ENCODE measurements around the gene CISD2.
"Not testable (repeated sequence)": the region's sequence is repeated elsewhere in the genome, so short reads cannot be mapped to it uniquely, and the experiment has no call there.

Gene CISD2

GRCh38 chr4:102850370-102850769 is 18.4 kb upstream of the CISD2 start:
- DNase-seq, result no peak

- DNase-seq, result no peak
These were observed 9.8 kb upstream of the CISD2 start for GRCh38 chr4:102858828-102859464.

DNA sequence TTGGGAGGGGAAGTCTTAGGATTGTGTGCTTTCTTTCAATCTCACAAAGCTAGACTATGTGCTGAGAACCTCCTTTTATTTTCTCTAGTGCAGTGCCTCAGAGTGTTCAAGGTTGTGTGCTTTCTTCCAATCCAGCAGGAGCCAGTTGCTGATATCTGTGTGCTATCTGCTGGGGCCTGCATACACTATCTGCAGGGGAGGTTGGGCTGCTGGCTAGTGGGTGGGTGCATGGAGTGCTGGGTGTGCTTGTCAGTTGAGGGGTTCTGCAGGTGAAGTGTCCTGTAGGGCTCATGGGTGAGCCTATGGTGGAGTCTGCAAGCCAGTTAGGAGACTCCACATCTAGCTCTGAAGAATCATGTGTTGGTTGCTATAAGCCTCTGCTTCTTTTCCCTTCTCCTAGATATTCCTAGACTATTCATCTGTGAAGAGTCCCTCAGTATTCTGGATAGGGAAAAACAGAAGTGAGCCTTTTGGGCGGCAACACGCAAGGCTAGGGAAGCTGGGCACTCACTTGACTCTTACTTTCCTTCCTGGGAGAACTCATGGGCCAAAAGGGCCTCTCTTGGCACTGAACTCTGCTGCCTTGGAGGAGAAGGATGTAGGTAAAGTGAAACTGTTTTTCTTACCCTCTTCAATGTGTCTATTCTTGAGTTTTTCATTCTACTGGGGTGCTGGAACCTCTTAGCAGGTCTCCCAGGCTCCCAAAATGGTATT is 8.0 kb upstream of the CISD2 start:
- no peak for DNase-seq

DNA sequence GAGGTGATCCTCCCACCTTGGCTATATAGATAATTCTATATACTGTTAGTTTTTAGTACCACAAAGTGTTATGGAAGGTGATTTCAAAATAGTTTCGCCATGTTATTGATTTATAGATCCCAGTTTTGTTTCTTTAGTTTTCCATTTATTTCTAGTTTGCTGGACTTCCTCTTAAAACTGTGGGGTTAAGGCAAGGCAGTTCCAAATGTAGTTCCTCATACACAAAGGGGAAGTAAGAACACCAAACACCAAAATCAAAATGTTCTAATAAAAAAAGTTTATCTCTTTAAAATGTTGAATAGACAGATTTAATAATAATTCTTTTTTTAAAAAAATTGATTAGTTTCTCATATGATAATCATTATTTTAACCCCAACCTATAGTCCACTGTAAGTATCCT is 6.8 kb upstream of the CISD2 start:
- DNase-seq, result no peak

- no peak for DNase-seq
These were observed 6.0 kb upstream of the CISD2 start for GRCh38 chr4:102862747-102863146.

GRCh38 chr4:102865327-102865726 is 3.5 kb upstream of the CISD2 start:
- DNase-seq, result not testable (repeated sequence)

DNA sequence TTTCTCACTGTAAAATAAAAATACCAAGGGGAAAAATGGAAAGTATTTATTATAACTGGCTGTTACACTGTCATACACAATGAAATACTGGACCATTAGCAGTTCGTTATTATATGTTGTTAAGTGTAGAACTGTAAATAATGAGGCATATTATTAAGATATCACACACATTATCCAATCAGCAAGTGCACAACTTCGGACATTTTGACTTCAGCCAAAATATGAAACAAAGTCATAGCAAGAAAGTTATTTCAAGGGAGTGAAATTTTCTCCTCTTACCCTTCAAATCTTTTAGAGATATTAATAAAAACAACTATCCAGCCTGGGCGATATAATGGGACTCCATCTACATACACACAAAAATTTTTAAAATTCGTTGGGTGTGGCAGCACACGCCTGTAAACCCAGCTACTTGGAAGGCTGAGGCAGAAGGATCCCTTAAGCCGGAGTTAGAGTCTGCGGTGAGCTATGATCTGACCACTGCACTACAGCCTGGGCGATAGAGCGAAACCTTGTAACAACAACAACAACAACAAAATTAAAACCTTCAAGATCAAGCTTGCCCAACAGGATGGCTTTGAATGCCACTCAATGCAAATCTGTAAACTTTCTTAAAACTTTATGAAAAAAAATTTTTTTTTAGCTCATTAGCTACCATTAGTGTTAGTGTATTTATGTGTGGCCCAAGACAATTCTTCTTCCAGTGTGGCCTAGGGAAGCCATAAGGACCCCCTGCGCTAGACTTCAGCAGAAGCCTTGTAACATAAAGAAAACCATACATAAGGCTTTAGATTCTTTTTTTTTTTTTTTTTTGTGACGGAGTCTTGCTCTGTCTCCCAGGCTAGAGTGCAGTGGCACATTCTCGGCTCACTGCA is 1.3 kb upstream of the CISD2 start:
- DNase-seq, result no peak

DNA sequence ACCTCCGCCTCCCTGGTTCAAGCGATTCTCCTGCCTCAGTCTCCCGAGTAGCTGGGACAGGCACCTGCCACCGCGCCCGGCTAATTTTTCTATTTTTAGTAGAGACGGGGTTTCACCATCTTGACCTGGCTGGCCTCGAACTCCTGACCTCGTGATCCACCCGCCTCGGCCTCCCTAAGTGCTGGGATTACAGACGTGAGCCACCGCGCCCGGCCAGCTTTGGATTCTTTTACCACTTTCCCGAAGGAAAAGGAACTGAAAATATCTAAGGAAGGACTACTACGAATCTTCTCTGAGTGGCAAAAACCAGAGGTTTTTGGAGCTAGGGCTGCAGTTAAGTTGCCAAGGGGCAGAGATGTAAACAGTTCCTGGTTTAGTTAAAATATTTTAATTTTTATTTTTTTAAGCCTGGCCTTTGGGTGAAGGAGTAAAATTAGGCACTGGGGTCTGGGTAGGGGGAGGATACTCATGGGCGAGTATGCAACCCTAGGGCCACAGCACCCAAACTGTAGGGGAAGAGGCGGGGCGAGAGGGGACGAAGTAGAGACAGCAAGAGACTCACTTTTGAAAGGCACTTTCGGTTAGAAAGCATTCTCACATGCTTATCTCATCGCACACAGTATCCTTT is 525 bp upstream of the CISD2 start:
- DNase-seq, result no peak

DNA sequence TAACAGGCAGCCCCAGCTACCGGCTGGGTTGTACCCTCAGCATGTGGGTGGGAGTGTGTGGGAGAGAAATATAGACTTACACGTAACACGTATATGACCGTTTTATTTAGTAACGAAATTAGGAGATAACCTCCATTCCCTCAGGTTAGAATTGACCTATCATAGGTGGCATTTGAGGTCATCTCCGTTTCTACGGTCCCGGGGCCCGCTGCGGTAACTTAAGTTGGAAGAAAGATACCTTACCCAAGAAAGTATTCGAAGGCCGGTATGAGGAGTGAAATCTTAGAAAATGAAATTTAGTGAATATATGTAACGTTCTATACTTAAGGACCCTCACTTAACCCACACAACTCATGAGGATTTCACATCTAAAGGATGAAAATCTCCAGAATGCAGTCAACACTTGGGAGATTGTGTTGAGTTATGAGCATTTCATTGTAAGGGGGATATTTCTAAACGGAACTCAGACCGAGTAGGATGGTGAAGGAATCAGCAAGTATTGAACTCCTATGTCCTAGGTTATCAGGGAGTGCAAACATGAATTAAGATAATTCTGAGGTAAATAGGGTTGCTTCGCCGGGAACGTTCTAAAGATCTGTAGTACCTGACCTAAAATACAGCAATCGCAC is 891 bp downstream of the CISD2 start:
- peak; percentile 1 for DNase-seq

DNA sequence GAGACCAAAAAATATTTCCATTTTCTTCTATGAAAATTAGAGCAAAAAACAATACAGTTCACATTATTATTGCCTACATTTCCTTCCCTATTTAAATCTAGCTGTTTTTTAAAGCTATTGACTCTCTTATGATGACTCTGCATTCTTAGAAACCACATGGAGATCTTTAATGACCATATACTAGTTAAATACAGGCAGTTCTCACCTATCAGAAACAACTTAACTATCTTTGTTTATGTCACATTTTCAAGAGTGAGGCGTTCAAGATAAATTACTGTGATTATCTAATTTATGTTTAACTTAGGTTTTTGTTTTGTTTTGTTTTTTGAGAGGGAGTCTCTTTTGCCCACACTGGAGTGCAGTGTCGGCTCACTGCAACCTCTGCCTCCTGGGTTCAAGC is 3.0 kb downstream of the CISD2 start:
- no peak for DNase-seq

DNA sequence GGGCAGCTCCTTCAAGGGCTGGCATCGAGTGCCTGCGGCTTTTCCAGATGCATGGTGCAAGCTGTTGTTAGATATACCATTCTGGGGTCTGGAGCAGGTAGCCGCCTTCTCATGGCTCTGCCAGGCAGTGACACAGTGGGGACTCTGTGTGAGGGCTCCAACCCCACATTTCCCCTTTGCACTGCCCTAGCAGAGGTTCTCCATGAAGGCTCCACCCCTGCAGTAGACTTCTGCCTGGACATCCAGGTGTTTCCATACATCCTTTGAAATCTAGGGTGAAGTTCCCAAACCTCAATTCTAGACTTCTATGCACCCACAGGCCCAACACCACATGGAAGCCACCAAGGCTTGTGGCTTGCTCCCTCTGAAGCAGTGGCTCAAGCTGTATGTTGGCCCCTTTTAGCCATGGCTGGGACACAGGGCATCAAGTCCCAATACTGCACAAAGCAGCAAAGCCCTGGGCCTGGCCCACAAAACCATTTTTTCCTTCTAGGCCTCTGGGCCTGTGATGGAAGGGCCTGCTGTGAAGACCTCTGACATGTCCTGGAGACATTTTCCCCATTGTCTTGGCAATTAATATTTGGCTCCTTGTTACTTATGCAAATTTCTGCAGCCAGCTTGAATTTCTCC is 8.8 kb downstream of the CISD2 start:
- DNase-seq, result not testable (repeated sequence)

DNA sequence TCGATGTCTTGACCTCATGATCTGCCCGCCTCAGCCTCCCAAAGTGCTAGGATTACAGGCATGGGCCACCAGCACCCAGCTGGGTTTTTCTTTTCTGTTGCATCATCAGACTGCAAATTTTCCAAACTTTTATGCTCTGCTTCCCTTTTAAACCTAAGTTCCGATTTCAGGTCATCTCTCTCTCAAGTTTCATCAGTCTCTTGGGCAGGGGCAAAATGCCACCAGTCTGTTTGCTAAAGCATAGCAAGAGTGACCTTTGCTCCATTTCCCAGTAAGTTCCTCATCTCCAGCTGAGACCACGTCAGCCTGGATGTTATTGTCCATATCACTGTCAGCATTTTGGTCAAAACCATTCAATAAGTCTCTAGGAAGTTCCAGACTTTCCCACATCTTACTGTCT is 9.6 kb downstream of the CISD2 start:
- DNase-seq, result not testable (repeated sequence)

- no peak for DNase-seq
These were observed 10.1 kb downstream of the CISD2 start for GRCh38 chr4:102878901-102879300.

GRCh38 chr4:102881343-102881742 is 12.6 kb downstream of the CISD2 start:
- DNase-seq, result no peak

GRCh38 chr4:102883278-102883677 is 14.5 kb downstream of the CISD2 start:
- no peak for DNase-seq

DNA sequence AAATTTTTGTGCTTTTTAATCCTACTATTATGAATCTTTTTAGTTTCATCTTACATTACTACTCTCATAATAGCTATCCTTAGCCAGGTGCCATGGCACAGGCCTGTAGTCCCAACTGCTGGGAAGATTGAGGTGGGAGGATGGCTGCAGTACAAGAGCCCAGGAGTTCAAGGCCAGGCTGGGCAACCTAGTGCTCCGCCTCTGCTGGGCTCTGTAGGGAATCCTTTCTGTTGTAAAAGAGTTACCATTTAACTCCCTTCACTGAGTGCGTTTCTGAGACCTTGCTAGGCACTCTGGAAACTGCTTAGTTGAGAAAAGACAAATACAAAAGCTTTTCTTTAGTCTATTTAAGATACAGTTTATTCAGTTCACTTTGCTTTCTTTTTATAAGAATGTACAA is 19.8 kb downstream of the CISD2 start:
- not testable (repeated sequence) for DNase-seq

GRCh38 chr4:102889866-102890265 is 21.1 kb downstream of the CISD2 start:
- not testable (repeated sequence) for DNase-seq

DNA sequence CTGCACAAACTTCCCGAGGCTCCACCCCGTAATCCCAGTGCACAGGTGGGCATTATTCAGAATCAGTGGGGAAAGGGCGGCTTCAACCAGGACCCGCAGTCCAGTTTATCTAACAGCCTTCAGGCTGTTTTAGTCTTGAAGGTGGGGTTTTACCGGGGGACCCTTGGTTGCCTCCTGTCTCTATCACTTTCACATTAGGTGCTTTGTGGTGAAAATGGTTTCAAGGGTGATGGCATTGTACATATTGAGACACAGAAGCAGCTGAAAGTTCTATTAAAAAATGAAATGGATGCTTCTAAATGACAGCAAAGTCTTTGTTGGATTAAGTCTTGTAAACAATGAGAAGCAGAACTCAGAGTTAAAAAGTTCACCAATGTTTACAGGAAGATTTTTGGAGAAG is 27.8 kb downstream of the CISD2 start:
- not testable (repeated sequence) for DNase-seq

DNA sequence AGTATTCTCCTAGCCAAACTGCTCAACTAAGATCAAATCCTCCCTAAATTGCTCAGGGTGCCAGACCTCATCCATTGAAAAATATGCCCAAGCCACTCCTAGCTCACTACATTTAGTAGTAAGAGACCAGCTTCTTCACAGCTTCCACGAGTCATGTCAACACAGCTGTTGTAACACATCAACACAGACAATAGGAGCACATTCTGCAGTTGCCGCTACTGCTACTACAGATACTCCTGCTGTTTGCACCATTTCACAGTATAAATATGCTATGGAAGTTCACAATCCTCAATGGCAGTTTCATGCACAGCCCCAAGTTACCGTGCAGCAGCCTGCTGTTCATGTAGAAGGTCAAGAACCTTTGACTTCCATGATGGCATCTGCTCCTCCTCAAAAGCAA is 28.8 kb downstream of the CISD2 start:
- DNase-seq, result not testable (repeated sequence)

GRCh38 chr4:102901804-102902203 is 33.0 kb downstream of the CISD2 start:
- DNase-seq, result no peak

DNA sequence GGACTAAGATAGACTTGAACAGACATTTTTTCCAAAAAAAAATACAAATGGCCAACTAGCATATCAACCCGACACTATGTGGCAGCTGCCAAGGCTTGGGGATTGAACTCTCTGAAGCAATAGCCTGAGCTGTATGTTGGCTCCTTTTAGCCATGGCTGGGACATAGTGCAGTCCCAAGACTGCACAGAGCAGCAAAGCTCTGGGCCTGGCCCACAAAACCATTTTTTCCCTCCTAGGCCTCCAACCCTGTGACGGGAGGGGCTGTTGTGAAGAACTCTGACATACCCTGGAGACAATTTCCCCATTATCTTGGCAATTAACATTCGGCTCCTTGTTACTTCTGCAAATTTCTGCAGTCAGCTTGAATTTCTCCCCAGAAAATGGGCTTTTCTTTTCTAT is 50.1 kb downstream of the CISD2 start:
- DNase-seq, result no peak

GRCh38 chr4:102919697-102920096 is 50.9 kb downstream of the CISD2 start:
- DNase-seq, result not testable (repeated sequence)

All from fibroblast of skin of abdomen (primary cell).